Gastroesophageal sphincter (tissue), 4 donors: ENCODE measurements around the gene RAB3C. TPM values are rescaled to one million over a fixed set of nuclear protein-coding genes. Genes with fewer than 3 reads are reported as not detected.
A peak's percentile ranks its signal among the peaks of the same experiment; 100 is the strongest.

Experiments
- ATAC-seq: fragments of 150-250 bp; one replicate; pipeline ENCODE4 v1.9.1; 2016; ENCODE audit warnings: mild to moderate bottlenecking, moderate library complexity
- H3K27ac ChIP-seq, 4 donors: fragments of 200-600 bp; sonication (generic) in 3 of 4; 1 replicate in 3 of 4; 2 replicates in 1 of 4; pipeline ENCODE4 v1.5.1; 2016 to 2019
- H3K27me3 ChIP-seq: fragments of 200-600 bp; sonication (generic); one replicate; pipeline ENCODE4 v1.5.1; 2019
- H3K36me3 ChIP-seq, 2 donors: fragments of 200-600 bp; sonication (generic); one replicate each; pipeline ENCODE4 v1.5.1; 2019; ENCODE audit warnings: control low read depth in 1 of 2
- H3K4me1 ChIP-seq, 3 donors: fragments of 200-600 bp; sonication (generic); 1 replicate in 2 of 3; 2 replicates in 1 of 3; pipeline ENCODE4 v1.5.1; 2016 to 2019; ENCODE audit warnings: control low read depth in 2 of 3
- H3K4me3 ChIP-seq, 2 donors: fragments of 200-600 bp; sonication (generic); one replicate each; pipeline ENCODE4 v1.5.1; 2019; ENCODE audit warnings: mild to moderate bottlenecking in 1 of 2, moderate library complexity in 1 of 2
- H3K9me3 ChIP-seq, 3 donors: fragments of 200-600 bp; sonication (generic); one replicate each; pipeline ENCODE4 v1.5.1; 2017 to 2019; ENCODE audit warnings: control low read depth in 2 of 3
- EP300 ChIP-seq: sonication (generic); formaldehyde crosslinking; IDR thresholded peaks from one replicate; pipeline ENCODE4 v1.6.1; 2017; ENCODE audit warnings: antibody characterized with exemption, mild to moderate bottlenecking
- POLR2A ChIP-seq, 2 donors: fragments of 450-650 bp; IDR thresholded peaks; one replicate each; pipeline ENCODE4 v1.6.1; 2017; ENCODE audit warnings: antibody characterized with exemption in 2 of 2, mild to moderate bottlenecking in 2 of 2, moderate library complexity in 1 of 2
- POLR2AphosphoS5 ChIP-seq: sonication (generic); formaldehyde crosslinking; IDR thresholded peaks from one replicate; pipeline ENCODE4 v1.6.1; 2017; ENCODE audit warnings: antibody characterized with exemption
- WGBS, 2 donors: methylation state at CpG; one replicate each; pipeline ENCODE4 v1.1.5; 2018; ENCODE audit warnings: low coverage in 1 of 2; 5-methylcytosine and 5-hydroxymethylcytosine counted together
- total RNA-seq, 4 donors: library from RNA; depleted of rRNA; stranded (reverse); fragments of >200 nt; gene quantifications; one replicate each; pipeline ENCODE4 v1.1.0, GENCODE V29; 2016
- TF ChIP-seq, protein P1 (sequence below), 4 experiments: fragments of 200-600 bp in 2 of 4; fragments of 450-650 bp in 2 of 4; sonication (generic) in 1 of 4; IDR thresholded peaks; one replicate each; pipeline ENCODE4 v1.5.1; 2017 to 2019; ENCODE audit warnings: antibody characterized with exemption in 4 of 4, mild to moderate bottlenecking in 2 of 4, moderate library complexity in 2 of 4

Gene RAB3C
- total RNA-seq, 4 donors from 2014 or later = 0.16 to 3.5 (median 2.1) TPM

DNA sequence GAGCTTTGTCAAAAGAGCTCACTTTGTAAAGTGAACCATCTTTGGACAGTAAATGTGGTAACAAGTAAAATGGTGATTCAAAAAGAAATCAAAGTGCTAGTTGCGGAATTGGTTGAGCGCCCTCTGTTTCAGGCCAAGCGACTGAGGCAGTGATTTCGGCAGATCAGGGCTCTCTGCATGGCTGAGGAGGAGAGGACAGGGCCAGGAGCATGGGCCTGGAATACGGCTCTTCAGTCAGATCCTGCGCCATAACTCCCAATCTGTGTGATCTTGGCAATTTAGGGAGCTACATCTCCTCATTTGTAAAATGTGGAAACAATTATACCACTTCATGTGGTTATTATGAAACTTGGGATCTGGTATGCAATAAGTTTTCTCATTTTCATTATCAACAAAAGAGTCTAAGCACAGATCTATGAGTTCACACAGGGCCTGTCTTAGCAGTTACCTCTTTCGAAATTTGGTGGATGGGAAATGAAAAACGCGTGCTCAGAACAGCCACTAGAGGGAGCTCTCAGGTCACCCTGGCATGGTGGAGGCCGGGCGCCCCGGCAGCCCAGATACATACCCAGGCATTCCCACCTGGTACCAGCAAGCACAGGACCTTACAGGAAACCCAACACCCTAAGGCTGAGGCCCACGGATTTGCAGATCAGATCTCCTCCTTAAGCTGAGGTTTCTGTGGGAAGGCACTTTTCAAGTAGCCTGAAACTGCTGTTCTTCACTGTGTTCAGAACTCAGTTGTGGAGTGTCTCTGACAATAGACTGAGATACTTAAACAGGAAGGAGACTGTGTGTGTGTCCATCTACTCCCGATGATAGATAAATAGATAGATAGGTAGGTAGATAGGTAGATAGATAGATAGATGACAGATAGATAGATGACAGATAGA, 303.7 kb downstream of the RAB3C start:
- Histone ChIP-seq H3K4me3 (no peak overlapping the region), H3K27me3 (no peaks in the 10 kb centered on the region), H3K9me3 (no peaks in the 10 kb centered on the region), H3K36me3 (no peaks in the 10 kb centered on the region), H3K4me1 (peaks cover 0 to 8% (median 0%) of the 10 kb centered on the region in 3 donors), H3K27ac (no peak overlapping the region)
- TF ChIP-seq, protein P1, sequence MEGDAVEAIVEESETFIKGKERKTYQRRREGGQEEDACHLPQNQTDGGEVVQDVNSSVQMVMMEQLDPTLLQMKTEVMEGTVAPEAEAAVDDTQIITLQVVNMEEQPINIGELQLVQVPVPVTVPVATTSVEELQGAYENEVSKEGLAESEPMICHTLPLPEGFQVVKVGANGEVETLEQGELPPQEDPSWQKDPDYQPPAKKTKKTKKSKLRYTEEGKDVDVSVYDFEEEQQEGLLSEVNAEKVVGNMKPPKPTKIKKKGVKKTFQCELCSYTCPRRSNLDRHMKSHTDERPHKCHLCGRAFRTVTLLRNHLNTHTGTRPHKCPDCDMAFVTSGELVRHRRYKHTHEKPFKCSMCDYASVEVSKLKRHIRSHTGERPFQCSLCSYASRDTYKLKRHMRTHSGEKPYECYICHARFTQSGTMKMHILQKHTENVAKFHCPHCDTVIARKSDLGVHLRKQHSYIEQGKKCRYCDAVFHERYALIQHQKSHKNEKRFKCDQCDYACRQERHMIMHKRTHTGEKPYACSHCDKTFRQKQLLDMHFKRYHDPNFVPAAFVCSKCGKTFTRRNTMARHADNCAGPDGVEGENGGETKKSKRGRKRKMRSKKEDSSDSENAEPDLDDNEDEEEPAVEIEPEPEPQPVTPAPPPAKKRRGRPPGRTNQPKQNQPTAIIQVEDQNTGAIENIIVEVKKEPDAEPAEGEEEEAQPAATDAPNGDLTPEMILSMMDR (IDR thresholded peaks at IDR 0.05) = peak; percentile 77 to 90 (median 82)
- no peak for TF ChIP-seq POLR2A (IDR thresholded peaks at IDR 0.05)
- no peak for TF ChIP-seq POLR2AphosphoS5
- peak; percentile 49 for ATAC-seq
- WGBS, 2 donors = 58 to 69% methylated on average over 8 to 9 of the region's 14 CpGs

DNA sequence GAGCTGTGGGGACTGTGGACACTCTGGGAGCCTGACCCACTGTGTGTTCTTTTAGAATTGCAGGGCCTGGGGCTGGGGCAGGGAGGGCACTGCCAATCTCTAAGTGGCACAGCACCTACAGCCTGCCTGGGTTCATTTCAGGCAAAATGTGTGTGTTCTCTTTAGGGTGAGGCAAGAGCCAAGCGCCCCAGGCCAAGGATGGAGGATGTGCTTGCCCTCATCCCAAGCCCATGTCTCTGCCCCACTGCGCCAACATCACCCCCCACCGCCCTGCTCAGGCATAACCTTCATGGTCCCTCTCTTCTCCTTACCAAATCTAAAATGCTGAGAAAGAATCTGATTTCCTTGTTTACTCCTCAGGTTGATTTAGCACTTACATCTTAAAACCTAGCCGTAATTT, 304.4 kb downstream of the RAB3C start:
- peak overlapping the region in 2 of 4 donors; percentile 28 to 51 for H3K27ac ChIP-seq
- no peaks in the 10 kb centered on the region for H3K27me3 ChIP-seq
- H3K36me3 ChIP-seq = no peaks in the 10 kb centered on the region
- peaks cover 0 to 15% (median 0%) of the 10 kb centered on the region in 3 donors for H3K4me1 ChIP-seq
- no peak overlapping the region for H3K4me3 ChIP-seq
- no peak for ATAC-seq
- no peaks in the 10 kb centered on the region for H3K9me3 ChIP-seq
- no peak for TF ChIP-seq POLR2A (IDR thresholded peaks at IDR 0.05)
- TF ChIP-seq, protein P1 (IDR thresholded peaks at IDR 0.05) = no peak
- TF ChIP-seq EP300 = no peak
- no peak for TF ChIP-seq POLR2AphosphoS5
- 94 to 100% methylated on average over 1 to 4 of the region's 4 CpGs for WGBS, 2 donors

DNA sequence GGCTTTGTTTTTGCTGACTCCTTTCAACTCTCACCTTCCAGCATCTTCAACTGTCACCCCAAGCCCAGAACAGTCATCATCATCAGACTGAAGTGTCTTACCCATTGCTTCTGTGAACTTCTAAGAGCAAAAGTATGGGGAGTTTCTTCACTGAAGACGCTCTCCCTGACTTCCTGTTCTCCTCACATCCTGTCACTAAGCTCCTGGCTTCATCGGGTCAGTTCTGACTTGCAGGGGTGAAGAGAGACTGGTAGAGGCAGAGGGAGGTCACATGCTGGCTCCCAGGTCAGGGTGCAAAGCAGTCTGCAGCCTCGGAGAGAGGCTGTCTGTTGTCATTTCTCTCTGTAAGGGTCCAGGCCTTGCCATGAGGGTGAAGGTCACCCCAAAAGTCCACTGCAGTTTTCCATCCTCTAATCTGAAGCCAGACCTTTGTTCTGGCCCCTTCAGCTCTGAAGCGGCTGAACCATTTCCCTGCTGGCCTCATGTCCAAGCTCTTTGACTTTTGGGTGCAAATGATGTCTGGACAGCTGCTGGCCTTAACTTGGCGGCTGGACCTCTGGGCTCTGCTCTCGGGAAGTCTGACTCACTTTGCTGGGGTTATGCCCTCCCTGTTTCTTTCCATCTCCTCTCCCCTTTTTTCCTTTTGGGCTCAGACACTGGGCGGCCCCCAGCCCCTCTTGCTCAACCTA, 305.0 kb downstream of the RAB3C start:
- no peaks in the 10 kb centered on the region for H3K9me3 ChIP-seq
- H3K27me3 ChIP-seq = no peaks in the 10 kb centered on the region
- peak overlapping the region in 3 of 4 donors; percentile 28 to 51 (median 43) for H3K27ac ChIP-seq
- peak; percentile 44 for ATAC-seq
- no peak overlapping the region for H3K4me3 ChIP-seq
- peaks cover 0 to 15% (median 0%) of the 10 kb centered on the region in 3 donors for H3K4me1 ChIP-seq
- peak; percentile 14 for TF ChIP-seq POLR2AphosphoS5
- TF ChIP-seq, protein P1 (IDR thresholded peaks at IDR 0.05) = no peak
- no peaks in the 10 kb centered on the region for H3K36me3 ChIP-seq
- 38 to 70% methylated on average over 3 to 6 of the region's 7 CpGs for WGBS, 2 donors

DNA sequence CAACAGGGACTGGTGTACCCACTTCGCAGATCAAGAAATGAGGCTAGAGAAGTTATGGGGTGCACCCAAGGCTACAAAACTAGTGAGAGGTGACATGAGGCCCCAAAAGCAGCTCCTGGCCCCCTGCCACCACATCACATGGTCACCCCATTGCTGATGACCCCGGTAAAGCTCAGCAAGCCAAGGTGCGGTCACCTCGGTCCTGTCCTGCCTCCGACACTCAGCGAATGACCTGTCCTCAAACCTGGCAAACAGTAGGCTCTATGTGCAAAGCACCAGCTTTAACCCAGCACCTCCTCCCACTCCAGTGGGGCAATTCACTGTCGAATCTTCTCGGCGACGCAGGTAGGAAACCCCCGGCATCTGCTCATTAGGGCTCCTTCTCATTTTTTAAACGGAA, 307.4 kb downstream of the RAB3C start:
- WGBS, 2 donors = 88 to 100% methylated on average over 1 to 8 of the region's 12 CpGs
- H3K27me3 ChIP-seq = no peaks in the 10 kb centered on the region
- H3K9me3 ChIP-seq = no peaks in the 10 kb centered on the region
- H3K4me3 ChIP-seq = no peak overlapping the region
- no peak for ATAC-seq
- H3K36me3 ChIP-seq = no peaks in the 10 kb centered on the region
- H3K4me1 ChIP-seq = peaks cover 0 to 15% (median 0%) of the 10 kb centered on the region in 3 donors
- H3K27ac ChIP-seq = peak overlapping the region in 3 of 4 donors; percentile 58 to 72 (median 66)
- no peak for TF ChIP-seq EP300
- no peak for TF ChIP-seq POLR2AphosphoS5
- TF ChIP-seq POLR2A (IDR thresholded peaks at IDR 0.05) = no peak
- TF ChIP-seq, protein P1 (IDR thresholded peaks at IDR 0.05) = no peak
